Tibial artery (tissue), 4 donors: ENCODE results near the gene CAMLG.

ENCODE experiments used
- DNase-seq, 2 donors: peaks; one replicate each; pipeline ENCODE4 v3.0.0-alpha.2; 2019
- H3K27ac ChIP-seq, 2 donors: fragments of 200-600 bp; sonication (generic) in 1 of 2; 1 replicate in 1 of 2; 2 replicates in 1 of 2; pipeline ENCODE4 v1.5.1; 2018 to 2019; ENCODE audit warnings: mild to moderate bottlenecking in 1 of 2
- H3K27me3 ChIP-seq, 2 donors: fragments of 200-600 bp; sonication (generic) in 1 of 2; one replicate each; pipeline versions ENCODE4 v1.5.1 to v1.6.0; 2016 to 2019
- H3K36me3 ChIP-seq, 3 donors: fragments of 200-600 bp; sonication (generic) in 2 of 3; one replicate each; pipeline ENCODE4 v1.5.1; 2016 to 2019; ENCODE audit warnings: mild to moderate bottlenecking in 2 of 3
- H3K4me1 ChIP-seq, 4 donors: fragments of 200-600 bp; sonication (generic) in 2 of 4; 1 replicate in 3 of 4; 2 replicates in 1 of 4; pipeline ENCODE4 v1.5.1; 2016 to 2019
- H3K4me3 ChIP-seq, 2 donors: fragments of 200-600 bp; sonication (generic) in 1 of 2; 1 replicate in 1 of 2; 2 replicates in 1 of 2; pipeline ENCODE4 v1.5.1; 2018 to 2019; ENCODE audit warnings: mild to moderate bottlenecking in 2 of 2
- H3K9me3 ChIP-seq, 3 donors: fragments of 200-600 bp; sonication (generic) in 1 of 3; one replicate each; pipeline ENCODE4 v1.5.1; 2016 to 2019
- CTCF ChIP-seq, 2 experiments: fragments of 200-600 bp in 1 of 2; fragments of 450-650 bp in 1 of 2; IDR thresholded peaks; one replicate each; pipeline ENCODE4 v1.5.1; 2017 to 2019; ENCODE audit warnings: antibody characterized with exemption in 2 of 2, mild to moderate bottlenecking in 1 of 2, moderate library complexity in 1 of 2
- intact Hi-C: fragments of 100-400 bp; cut with DNase I; formaldehyde crosslinking; loops from one replicate; pipeline ENCODE4 v1.15.0; 2023; ENCODE audit warnings: low total_unique reads

Gene CAMLG

DNA sequence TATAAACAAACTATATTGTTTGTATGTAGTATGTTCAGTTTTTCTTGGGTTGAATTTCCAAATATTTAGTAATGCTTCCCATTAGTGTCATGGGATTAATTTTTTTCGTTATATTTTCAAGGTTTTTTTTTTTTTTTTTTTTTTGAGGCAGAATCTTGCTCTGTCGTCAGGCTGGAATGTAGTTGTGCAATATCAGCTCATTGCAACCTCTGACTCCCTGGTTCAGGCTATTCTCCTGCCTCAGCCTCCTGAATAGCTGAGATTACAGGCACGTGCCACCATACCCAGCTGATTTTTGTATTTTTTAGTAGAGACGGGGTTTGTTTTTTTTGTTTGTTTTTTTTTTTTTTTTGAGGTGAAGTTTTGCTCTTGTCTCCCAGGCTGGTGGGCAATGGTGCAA is 30.9 kb downstream of the CAMLG start:
- H3K27ac ChIP-seq = no peak overlapping the region
- no peaks in the 10 kb centered on the region for H3K4me1 ChIP-seq
- no peaks in the 10 kb centered on the region for H3K9me3 ChIP-seq
- H3K36me3 ChIP-seq = peaks cover 82 to 97% (median 88%) of the 10 kb centered on the region in 3 donors
- TF ChIP-seq CTCF (IDR thresholded peaks at IDR 0.05) = no peak
- intact Hi-C loops = no loop called here
- DNase-seq = no peak
- H3K4me3 ChIP-seq = no peak overlapping the region
- no peaks in the 10 kb centered on the region for H3K27me3 ChIP-seq

- DNase-seq = no peak
- H3K27ac ChIP-seq = no peak overlapping the region
- no peak overlapping the region for H3K4me3 ChIP-seq
- intact Hi-C loops = loop anchor here (5.0 kb wide), 1 partner anchor 1355 kb away; no protein-coding TSS in a partner anchor
- no peaks in the 10 kb centered on the region for H3K9me3 ChIP-seq
- H3K36me3 ChIP-seq = peaks cover 69 to 95% (median 81%) of the 10 kb centered on the region in 3 donors
- no peaks in the 10 kb centered on the region for H3K4me1 ChIP-seq
- TF ChIP-seq CTCF (IDR thresholded peaks at IDR 0.05) = no peak
- no peaks in the 10 kb centered on the region for H3K27me3 ChIP-seq
Measured at GRCh38 chr5:134772461-134773125, 34.2 kb downstream of the CAMLG start.

- Histone ChIP-seq H3K36me3 (peaks cover 64 to 95% (median 81%) of the 10 kb centered on the region in 3 donors), H3K4me3 (no peak overlapping the region), H3K4me1 (no peaks in the 10 kb centered on the region), H3K27me3 (no peaks in the 10 kb centered on the region), H3K27ac (no peak overlapping the region), H3K9me3 (no peaks in the 10 kb centered on the region)
- no peak for DNase-seq
- intact Hi-C loops = no loop called here
- TF ChIP-seq CTCF (IDR thresholded peaks at IDR 0.05) = no peak
Measured at GRCh38 chr5:134777366-134777765, 39.0 kb downstream of the CAMLG start.

DNA sequence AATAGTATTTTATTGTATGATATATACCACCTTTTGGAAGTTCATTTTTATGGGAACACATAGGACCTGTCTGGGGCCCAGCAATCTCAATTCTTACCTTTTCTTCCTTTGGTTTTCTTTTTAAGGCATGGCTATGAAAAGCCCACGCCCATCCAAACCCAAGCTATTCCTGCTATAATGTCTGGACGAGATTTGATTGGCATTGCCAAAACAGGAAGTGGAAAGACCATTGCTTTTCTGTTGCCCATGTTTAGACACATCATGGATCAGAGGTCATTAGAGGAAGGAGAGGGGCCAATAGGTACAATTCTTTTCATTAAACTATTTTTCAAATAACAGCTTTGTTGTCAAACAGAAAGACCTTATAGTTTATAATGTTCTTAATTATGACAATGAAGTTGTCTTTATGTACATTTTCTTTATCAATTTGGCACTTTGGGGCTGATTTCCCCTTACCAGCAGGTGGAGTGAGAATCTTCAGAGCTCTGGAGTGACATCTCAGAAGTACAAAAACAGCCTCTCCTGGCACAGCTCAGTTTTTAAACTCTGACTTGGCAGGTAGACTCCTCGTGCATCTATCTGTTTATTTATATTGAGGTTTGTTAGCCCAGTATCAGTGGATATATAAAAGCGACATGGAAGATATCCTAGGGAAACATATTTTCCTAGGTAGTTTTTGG is 46.0 kb downstream of the CAMLG start:
- TF ChIP-seq CTCF (IDR thresholded peaks at IDR 0.05) = no peak
- intact Hi-C loops = no loop called here
- Histone ChIP-seq H3K4me1 (no peaks in the 10 kb centered on the region), H3K27me3 (no peaks in the 10 kb centered on the region), H3K9me3 (no peaks in the 10 kb centered on the region), H3K27ac (no peak overlapping the region), H3K4me3 (no peak overlapping the region), H3K36me3 (peaks cover 66 to 95% (median 84%) of the 10 kb centered on the region in 3 donors)
- no peak for DNase-seq

DNA sequence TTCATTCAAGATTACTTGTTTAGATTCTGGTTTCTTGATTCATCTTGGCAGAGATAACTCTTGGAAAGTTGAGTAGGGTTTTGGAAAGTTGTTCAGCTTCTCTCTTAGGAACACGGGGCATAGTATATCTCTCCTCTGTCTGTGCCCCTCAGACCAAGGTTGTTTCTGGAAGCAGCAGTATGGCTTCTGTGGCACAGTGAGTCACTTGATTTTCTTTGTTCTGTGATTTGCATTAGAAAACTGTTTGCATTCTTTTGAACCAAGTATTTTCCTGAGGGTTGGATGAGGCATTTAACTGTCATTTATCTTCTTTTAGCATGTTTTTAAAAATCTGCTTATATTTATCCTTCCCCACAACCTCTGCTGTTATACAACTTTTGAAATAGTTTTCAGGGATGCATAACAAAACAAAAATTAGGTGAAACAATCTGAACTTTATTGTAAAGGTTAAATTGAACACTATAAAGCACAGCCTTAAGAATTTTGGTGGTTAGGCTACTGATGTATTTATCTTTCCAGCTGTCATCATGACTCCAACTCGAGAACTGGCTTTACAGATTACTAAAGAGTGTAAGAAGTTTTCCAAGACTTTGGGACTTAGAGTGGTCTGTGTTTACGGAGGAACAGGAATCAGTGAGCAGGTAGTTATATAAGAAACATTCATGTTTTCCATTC is 46.7 kb downstream of the CAMLG start:
- H3K27me3 ChIP-seq = no peaks in the 10 kb centered on the region
- intact Hi-C loops = no loop called here

More for the DNA sequence above, 46.7 kb downstream of the CAMLG start:
- H3K4me3 ChIP-seq = no peak overlapping the region
- peaks cover 68 to 95% (median 84%) of the 10 kb centered on the region in 3 donors for H3K36me3 ChIP-seq
- no peak for DNase-seq
- no peaks in the 10 kb centered on the region for H3K4me1 ChIP-seq
- H3K27ac ChIP-seq = no peak overlapping the region
- H3K9me3 ChIP-seq = no peaks in the 10 kb centered on the region
- TF ChIP-seq CTCF (IDR thresholded peaks at IDR 0.05) = no peak
